ENCODE results near the gene TRIM67.

TRIM67 gene

DNA sequence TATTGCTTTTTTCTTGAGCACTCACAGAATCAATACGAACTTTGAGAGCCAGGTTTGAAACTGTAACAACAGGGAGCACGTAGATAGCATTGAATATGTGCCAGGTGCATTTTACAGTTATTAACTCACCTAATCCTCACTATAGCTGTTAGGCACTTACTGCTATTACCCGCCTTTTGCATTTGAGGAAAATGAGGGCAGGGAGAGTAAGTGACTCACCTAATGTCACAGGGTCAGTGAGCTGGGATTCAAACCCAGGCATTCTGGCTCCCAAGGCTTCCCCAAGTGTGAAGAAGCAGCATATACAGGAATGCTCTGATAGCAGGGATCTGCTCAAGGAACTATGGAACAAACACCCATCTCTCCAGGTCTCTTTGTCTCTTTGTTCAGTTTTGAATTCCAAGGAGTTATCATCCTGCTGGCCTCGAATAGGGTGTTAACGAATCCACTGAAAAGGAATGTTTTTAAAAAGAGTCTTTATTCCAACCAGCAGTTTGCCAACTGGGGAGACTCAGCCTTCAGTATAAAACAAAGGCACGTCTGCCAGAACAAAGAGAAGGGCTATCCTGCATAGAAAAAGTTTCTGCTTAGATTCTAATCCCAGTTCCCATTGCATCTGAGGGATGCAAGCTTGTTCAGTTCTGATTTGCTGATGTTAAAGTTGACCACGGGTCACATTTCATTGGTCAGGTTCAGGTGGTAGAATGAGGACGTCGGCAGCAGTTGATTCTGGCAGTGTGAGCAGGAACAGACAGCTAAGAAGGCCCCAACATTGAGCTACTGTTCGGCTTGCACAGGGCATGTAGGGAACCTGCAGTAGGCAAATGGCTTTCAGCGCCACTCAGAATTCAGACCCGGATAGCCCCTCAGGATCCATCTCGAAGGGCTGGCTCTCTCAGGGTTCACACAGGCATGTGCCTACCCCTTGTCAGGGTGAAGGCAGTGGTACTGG is 22.1 kb downstream of the TRIM67 start:
- DNase-seq (ENCODE audit: low read depth in 2 of 2): no peak

DNA sequence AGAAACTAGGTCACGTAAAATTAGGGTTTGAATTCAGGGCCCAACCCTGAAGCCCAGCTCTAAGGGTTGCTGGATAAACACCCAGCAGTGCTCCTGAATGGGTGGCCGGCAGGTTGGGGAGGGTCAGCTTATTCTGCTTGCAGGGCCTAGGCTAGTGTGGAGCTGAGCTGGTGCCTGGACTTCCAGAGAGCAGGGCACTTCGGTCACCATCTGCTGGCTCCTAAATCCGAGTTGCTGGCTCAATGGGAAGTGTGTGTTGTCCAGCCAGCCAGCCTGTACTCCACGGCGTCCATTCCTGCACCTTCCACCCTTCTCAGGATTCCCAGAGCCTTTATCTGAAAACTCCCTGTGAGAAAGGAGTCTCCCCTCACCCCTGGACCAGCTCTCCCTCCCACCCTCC is 23.0 kb downstream of the TRIM67 start:
- no peak for DNase-seq (ENCODE audit: low read depth in 2 of 2)

DNA sequence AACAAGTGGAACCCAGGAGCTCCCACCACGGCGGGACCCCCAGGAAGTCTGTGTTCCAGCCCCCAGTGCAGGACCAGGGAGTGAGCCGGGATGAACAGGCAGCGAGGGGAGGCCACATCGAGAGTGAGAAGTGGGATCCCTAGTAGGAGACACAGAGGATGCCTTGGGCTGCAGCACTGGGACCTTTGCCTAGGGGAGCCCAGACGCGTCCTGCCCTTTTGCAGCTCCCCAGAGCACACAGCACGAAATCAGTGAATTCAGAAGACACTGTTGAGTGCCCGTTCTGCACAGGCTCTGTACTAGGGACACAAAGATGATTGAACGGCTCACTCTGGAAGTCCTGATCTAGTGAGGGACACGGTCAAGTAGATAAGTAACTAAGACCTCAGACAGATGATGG is 23.5 kb downstream of the TRIM67 start:
- DNase-seq (ENCODE audit: low read depth in 2 of 2): no peak

DNA sequence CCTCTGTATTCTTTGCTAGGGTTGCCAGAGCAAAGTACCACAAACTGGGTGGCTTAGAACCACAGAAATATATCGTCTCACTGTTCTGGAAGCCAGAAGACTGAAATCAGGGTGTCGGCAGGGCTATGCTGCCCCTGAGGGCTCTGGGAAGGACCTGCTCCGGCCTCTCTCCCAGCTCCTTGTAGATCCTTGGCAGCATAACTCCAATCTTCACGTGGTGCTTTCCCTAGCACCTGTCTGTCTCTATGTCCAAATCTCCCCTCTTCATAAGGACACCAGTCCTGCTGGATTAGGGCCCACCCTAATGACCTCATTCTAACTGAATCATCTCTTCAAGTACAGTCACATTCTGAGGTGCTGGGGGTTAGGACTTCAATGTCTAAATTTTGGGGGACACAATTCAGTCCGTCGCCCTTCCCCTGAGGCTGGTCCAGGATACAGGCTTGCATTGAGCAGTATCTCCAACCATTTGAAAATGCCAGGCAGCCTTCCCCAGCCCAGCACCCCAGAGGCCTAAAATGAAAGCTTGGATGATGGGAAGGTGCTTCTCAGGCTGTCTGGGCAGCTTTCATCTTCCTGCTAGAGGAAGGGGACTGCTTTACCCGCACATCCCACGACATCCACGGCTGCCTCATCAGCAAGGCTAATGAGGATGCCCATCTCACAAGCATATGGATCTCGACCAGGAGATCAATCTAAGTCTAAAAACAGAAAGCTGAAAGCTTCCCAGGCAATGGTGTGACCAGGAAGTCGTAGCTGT is 24.7 kb downstream of the TRIM67 start:
- no peak for DNase-seq (ENCODE audit: low read depth in 2 of 2)

DNA sequence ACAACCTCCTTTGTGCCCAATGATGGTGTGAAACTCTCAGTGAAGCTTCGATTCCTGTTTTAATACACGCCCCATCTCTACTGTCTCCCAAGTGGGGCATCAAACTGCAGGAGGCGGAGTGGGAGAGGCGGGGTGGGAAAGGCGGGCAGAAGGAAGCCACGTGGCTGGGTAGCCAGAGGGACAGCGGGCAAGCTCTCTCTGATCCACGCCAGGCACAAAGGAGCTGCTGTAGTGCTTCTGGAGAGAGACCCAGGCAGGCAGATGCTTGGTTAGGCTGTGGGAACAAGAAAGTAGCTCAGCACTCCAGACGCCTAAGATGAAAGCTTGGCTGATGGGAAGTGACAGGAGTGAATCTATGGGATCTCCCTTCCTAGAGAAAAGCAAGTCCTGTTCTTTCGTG is 25.7 kb downstream of the TRIM67 start:
- no peak for DNase-seq (ENCODE audit: low read depth in 2 of 2)

DNA sequence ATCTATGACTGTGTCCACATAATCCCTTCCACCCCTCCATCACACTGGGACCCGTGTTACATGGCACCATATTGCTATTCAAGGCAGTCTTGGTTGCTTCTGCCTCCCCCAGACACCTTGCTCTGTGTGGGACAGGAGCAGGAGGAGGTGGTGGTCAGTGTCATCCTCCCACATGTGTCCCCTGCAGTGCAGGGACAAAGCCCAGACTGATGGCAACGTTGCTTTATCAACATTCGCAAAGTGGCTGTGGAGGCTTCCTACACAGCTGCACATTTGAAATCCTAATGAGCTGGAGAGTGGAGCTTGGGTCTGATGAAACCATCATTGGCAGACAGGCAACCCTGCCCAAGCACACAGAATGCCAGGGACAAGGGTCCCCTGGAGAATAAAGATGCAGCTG is 26.2 kb downstream of the TRIM67 start:
- no peak for DNase-seq (ENCODE audit: low read depth in 2 of 2)

DNA sequence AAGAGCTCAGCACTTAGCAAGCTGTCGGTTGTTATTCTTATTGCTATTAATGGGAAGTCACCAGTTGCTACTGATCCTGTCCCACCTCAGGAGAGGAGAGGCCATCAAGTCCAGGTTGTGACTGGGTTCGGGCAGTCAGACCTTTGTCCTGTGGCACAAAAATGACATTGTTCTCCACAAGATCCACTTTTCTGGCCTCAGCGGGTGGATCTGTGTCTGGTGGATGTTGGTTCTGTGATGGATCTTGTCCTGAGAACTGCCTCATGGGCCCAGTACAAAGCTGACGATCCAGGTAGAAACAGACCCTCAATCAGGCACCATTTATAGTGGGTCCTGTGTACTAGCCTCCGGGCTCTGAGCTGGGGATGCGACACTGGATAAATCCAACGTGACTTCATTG is 26.9 kb downstream of the TRIM67 start:
- no peak for DNase-seq (ENCODE audit: low read depth in 2 of 2)

DNA sequence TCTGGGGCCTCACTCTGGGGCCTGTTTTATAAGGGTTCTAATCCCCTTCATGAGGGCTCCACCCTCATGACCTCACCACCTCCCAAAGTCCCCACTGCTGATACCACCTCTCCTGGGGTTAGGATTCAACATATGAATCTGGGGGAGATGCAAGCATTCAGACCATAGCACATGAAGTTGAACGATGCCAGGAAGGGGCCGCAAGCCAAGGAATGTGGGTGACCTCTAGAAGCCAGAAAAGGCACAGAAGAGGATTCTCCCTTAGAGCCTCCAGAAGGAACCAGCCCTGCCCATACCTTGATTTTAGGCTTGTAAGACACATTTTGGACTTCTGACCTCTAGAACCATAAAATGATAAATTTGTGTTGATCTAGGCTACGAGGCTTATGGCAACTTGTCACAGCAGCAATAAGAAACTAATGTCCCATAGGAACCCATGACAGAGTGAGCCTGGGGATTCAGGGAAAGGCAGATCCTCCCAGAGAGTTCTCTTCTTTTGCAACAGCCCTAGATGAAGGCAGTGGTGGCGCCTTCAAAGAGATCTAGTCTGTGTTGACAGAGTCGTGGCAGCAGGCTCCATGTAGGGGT is 27.9 kb downstream of the TRIM67 start:
- no peak for DNase-seq (ENCODE audit: low read depth in 2 of 2)

DNA sequence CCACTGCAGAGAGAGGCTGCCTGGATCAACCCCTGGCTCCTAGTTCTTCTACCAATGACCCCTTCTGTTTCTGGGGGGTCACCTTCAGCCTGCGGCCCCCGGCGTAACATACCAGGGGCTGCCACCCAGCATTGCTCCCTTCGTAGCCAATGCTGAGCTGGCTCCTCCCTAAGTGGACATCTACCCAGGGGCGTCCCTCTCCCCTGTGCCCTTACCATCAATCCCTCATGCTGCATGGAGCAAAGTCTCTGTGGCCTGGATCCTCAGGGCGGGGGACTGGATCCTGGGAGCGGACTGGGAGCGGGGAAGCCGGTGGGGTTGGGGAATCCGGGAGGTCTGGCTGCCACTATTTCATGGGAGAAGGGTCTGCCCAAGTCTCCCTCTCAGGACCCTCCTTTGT is 28.6 kb downstream of the TRIM67 start:
- DNase-seq (ENCODE audit: low read depth in 2 of 2): no peak

DNA sequence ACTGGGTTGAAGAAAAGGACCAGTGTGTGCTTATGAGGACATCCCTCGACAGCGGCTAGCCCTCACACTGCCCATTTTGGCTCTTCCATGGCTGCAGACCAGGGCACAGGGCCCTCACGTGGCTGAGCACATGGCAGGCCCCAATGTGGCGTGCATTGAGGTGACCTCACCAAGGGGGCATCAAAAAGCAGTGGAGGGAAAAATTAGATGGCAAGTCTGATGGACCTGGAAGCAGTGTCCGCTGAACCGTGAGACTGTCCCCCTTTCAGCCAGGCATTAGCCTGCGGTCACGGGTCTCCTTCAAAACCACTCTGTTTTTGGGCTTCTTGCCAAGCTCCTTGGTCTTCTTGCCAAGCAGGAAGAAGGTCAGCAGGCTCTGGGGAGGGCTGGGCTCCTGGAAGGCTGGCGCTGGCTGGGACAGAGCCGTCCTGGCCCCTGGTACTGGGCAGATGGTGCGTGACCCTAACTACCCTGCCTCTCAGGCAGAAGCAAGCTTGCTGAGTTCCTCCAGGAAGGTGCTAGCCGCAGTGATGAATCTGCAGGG is 30.8 kb downstream of the TRIM67 start:
- no peak for DNase-seq (ENCODE audit: low read depth in 2 of 2)

DNA sequence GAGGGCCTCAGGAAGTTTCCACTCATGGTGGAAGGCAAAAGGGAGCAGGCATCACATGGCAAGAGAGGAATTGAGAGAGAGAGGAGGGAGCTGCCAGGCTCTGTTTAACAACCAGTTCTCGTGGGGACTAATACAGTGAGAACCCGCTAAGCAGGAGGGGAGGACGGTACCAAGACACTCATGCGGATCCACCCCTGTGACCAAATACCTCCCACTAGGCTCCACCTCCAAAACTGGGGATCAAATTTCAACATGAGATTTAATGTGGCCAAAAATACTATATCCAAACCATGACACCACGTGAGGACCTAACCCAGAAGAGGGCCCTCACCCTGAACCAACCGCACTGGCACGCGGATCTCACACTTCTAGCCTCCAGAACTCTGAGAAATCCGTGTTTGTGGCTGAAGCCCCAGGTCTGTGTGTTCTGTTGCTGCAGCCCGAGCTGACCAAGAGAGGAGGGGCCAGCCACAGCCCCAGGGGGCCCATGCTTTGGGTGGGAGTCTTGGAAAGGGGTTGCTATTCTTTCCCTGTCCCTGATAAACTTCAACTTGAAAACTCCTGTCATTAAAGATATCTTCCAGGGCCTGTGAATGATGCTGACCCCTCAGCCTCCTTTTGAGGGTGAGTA is 32.0 kb downstream of the TRIM67 start:
- no peak for DNase-seq (ENCODE audit: low read depth in 2 of 2)

DNA sequence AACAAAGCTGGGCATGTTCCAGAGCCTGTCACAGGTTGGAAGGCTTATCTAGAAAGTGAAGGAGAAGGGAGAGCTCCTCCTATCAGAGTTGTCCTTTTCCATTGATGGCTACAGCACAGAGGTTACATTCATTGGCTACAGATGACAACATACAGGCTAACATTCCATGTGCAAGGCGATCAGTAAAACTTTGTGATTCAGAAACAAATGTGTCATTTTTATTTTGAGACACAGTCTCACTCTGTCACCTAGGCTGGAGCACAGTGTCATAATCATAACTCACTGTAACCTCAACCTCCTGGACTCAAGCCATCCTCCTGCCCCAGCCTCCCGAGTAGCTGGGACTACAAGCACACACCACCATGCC is 32.6 kb downstream of the TRIM67 start:
- no peak for DNase-seq (ENCODE audit: low read depth in 2 of 2)

DNA sequence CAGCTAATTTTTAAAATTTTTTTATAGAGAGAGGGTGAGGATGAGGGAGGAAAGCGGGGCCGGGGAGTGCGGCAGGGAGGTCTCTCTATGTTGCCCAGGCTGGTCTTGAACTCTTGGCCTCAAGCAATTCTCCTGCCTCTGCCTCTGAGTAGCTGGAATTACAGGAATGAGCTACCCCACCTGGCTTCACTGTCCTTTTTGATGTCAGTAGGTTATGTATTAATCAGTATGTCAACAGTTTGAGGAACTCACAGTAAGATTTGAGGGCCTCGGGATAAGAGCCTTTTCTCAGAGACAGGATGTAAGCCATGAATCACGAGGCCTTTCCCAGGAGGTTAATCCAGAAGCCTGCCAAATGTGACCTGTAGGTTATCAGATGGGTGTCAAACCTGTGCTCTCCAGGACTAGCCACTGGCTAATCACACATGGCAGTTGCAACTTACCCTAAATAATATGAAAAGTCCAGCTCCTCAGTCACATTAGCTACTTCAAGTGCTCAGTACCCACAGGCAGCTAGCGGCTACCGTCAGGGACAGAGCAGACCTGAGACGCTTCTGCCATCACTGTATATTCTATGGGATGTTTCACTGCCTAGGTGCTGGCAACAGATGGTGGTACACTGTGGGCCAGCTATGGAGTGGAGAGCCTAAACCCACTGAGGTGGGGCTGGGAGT is 33.1 kb downstream of the TRIM67 start:
- DNase-seq (ENCODE audit: low read depth in 2 of 2): no peak

DNA sequence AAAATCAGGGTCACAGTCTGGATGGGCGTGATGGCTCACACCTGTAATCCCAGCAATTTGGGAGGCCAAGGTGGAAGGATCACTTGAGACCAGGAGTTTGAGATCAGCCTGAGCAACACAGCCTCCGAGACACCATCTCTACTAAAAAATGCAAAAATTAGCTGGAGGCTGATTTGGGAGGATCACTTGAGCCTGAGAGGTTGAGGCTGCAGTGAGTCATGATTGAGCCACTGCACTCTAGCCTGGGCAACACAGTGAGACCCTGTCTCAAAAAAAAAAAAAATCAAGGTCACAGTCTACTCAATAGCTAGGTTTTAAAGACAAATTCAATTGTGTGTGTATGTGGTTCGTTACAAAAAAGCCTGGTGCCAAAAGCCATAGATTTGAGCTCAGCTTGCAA is 34.4 kb downstream of the TRIM67 start:
- no peak for DNase-seq (ENCODE audit: low read depth in 2 of 2)

DNA sequence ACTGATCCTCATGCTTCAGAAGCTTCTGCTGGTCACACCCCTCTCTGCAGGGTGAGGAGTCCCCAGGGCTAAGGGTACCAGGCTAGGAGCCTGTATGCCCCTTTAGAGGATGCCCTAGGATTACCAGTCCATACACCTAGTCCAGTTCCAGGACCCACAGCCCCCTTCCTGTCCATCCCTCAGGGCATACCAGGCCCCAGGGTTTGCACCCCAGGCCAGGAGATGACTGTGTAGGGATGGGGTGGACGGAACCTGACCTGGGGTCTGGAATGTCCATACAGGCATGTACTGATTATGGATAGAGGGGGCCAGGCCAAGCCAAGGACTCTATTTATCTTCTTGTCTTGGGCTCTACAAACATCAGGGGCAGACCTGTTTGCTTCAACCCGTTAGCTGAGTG is 34.9 kb downstream of the TRIM67 start:
- DNase-seq (ENCODE audit: low read depth in 2 of 2): no peak

DNA sequence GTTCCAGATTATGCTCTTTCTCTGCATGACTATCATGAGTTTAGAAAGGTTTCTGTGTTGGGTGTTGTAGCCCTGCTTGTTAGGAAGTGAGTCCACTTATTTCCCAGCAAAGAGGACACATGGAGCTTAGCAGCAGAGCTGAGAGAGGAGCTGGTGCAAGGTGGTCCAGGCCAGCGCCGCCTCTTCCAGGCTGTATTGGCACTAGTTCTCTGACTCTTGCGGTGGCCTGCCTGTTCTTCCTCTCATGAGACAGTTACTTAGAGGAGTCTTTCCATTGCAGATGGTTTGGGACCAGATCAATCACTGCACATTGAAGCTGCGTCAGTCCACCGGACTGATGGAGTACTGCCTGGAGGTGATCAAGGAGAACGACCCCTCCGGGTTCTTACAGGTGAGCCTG is 38.0 kb downstream of the TRIM67 start:
- no peak for DNase-seq (ENCODE audit: low read depth in 2 of 2)

DNA sequence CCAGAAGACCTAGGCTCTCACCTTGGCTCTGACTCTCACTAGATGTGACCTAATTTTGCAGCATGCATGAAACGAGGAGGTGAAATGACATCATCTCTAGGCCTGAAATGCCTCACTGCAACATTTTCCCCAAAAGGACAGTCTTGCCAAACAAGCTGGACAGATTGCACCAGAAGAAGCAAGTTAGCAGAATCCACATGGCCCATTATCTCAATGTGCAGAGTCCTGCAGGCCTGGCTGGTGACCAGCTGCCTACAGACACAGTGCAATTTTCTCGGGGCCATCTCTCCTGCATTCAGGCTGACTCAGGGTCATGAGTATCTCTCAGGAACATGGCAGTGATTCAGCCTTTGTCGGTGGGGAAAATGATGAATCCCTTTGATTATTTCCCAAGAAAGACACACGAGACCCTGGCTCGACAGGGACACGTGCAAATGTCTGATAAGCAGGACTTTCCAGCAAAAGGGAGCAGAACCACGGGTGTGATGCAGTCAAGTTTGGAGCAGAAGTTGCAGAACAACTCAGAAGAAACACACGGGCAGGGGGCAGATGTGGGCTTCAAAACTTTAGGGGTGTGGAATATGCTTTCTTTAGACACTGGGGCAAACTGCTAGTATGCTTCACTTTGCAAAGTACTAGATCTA is 38.7 kb downstream of the TRIM67 start:
- DNase-seq (ENCODE audit: low read depth in 2 of 2): no peak

DNA sequence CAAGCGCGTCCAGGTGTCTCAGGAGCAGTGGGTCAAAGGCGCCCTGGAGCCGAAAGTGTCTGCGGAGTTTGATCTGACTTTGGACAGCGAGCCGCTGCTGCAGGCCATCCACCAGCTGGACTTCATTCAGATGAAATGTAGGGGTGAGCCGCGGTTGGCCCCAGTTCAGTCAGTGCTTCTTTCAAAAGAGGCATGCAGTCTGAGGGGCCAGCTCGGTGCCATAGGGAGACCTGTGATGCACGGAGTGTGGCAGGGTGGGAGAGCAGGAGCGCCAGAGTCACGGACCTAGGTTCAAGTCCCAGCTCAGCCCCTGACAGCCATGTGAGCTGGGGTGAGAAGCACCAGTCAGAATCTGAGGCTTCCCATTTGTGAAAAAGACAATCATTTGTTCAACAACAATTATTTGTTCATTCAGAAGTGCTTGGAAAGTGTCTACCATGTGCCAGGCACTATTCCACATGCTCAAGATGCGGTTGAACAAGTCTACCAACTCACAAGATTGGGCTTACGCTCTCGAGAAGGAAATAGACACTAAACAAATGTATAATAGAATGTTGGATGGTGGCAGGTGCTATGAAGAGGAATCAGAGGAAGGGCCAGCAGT is 39.6 kb downstream of the TRIM67 start:
- DNase-seq (ENCODE audit: low read depth in 2 of 2): no peak

DNA sequence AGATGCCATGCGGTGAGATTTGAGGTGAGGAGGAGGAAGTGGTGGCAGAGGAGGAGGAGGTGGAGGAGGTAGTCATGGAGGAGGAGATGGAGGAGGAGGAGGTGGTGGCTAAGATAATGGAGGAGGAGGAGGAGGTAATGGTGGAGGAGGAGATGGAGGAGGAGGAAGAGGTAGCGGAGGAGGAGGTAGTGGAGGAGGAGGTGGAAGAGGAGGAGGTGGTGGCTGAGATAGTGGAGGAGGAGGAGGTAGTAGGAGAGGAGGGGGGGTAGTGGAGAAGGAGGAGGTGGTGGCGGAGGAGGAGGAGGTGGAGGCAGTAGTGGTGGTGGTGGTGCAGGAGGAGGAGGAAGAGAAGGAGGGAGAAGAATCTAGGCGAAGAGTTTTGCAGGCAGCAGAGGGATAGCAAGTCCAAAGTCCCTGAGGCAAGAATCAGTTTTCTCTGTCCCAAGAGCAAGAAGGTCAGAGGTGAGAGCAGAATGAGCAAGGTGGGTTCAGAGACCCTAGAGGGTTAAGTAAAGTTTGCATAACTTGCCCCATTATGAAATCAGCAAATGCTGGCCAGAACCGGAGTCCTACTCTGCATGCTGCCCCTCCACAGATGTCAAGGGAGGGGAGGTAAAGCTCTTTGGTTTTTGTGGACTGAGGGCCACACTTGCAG is 40.2 kb downstream of the TRIM67 start:
- DNase-seq (ENCODE audit: low read depth in 2 of 2): no peak

Data from stimulated activated CD4-positive, alpha-beta T cell treated with anti-CD3 and anti-CD28 coated beads, Interleukin-1b, Interleukin-23, amount 100 ng/mL, for 1 hour (primary cell).